Gastrocnemius medialis (tissue), 4 donors: ENCODE results near the gene CNGA4.

ENCODE experiments used
- POLR2A ChIP-seq, 2 donors: fragments of 450-650 bp; IDR thresholded peaks; one replicate each; pipeline ENCODE4 v1.6.1; 2017; ENCODE audit warnings: antibody characterized with exemption in 2 of 2, mild to moderate bottlenecking in 2 of 2, moderate library complexity in 2 of 2
- TF ChIP-seq, protein P1 (sequence below), 5 experiments: fragments of 450-650 bp in 3 of 5; fragments of 200-600 bp in 2 of 5; sonication (generic) in 2 of 5; IDR thresholded peaks in 4 of 5; conservative IDR thresholded peaks in 1 of 5; 1 replicate in 4 of 5; 2 replicates in 1 of 5; pipeline ENCODE4 v1.5.1; 2016 to 2019; ENCODE audit warnings: antibody characterized with exemption in 5 of 5, mild to moderate bottlenecking in 3 of 5, moderate library complexity in 3 of 5

DNA sequence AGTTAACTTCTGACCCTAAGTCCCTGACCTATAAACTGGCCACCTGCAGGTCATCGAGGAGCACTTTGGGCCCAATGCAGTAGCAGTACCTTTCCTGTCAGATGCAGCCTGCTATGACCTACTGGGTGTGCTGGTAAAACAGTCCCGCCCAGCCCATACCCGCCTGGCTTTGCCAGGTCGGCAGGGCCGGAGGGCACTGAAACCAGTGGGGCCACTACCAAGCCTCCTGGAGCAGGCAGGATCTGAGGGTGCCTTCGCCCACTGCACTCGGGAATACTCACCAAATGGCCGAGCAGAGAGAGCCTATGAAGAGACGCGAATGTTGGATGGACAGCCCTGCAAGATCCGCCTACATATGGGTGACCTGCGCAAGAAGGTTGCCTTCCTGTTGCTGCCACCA lies 29.1 kb upstream of the CNGA4 start:
- TF ChIP-seq, protein P1, sequence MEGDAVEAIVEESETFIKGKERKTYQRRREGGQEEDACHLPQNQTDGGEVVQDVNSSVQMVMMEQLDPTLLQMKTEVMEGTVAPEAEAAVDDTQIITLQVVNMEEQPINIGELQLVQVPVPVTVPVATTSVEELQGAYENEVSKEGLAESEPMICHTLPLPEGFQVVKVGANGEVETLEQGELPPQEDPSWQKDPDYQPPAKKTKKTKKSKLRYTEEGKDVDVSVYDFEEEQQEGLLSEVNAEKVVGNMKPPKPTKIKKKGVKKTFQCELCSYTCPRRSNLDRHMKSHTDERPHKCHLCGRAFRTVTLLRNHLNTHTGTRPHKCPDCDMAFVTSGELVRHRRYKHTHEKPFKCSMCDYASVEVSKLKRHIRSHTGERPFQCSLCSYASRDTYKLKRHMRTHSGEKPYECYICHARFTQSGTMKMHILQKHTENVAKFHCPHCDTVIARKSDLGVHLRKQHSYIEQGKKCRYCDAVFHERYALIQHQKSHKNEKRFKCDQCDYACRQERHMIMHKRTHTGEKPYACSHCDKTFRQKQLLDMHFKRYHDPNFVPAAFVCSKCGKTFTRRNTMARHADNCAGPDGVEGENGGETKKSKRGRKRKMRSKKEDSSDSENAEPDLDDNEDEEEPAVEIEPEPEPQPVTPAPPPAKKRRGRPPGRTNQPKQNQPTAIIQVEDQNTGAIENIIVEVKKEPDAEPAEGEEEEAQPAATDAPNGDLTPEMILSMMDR (IDR thresholded peaks at IDR 0.05 in 4 of 5, conservative IDR thresholded peaks at IDR 0.05 in 1 of 5) = no peak
- no peak for TF ChIP-seq POLR2A (IDR thresholded peaks at IDR 0.05)
